ENCODE measurements around the gene FBXO41.

The FBXO41 gene

DNA sequence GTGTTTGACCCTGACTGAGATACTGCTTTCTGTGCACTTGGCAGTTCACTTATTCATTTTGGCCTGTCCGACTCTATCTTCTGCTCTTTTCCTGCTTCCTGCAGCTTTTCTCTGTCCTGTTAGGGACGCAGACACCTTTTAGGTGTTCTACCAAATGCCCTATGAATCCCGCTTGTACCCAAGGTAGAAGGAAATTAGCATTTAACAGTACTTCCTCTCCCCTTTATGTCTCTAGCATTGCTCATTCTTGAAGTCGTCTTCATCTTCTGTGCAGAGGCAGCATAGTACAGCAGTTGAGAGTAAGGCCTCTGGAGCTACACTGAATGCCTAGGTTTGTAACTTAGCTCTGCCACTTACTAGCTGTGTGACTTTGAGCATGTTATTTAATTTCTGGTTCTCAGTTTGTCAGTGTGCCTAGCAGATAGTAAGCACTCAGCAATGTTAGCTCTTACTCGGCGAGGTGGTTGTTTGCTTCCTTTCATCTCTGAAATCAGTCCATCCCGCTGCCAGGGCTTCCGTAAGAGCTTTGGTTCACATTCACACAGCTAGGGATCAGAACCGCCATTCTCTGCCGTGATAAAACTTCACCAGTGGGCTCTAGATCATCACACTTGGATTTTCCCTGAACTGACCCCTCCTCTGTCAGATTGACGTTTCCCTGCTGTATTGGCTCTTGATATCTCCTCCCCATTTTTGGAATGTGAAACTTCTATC, 48.8 kb downstream of the FBXO41 start:
- peak overlapping the region; percentile 83 for H3K4me3 ChIP-seq (ENCODE audit: low read length)
- TF ChIP-seq, protein P1, sequence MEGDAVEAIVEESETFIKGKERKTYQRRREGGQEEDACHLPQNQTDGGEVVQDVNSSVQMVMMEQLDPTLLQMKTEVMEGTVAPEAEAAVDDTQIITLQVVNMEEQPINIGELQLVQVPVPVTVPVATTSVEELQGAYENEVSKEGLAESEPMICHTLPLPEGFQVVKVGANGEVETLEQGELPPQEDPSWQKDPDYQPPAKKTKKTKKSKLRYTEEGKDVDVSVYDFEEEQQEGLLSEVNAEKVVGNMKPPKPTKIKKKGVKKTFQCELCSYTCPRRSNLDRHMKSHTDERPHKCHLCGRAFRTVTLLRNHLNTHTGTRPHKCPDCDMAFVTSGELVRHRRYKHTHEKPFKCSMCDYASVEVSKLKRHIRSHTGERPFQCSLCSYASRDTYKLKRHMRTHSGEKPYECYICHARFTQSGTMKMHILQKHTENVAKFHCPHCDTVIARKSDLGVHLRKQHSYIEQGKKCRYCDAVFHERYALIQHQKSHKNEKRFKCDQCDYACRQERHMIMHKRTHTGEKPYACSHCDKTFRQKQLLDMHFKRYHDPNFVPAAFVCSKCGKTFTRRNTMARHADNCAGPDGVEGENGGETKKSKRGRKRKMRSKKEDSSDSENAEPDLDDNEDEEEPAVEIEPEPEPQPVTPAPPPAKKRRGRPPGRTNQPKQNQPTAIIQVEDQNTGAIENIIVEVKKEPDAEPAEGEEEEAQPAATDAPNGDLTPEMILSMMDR (IDR thresholded peaks at IDR 0.05; ENCODE audit: insufficient read depth, low read depth, low read length, missing control alignments) = no peak
- DNase-seq (ENCODE audit: low read depth) = no peak

DNA sequence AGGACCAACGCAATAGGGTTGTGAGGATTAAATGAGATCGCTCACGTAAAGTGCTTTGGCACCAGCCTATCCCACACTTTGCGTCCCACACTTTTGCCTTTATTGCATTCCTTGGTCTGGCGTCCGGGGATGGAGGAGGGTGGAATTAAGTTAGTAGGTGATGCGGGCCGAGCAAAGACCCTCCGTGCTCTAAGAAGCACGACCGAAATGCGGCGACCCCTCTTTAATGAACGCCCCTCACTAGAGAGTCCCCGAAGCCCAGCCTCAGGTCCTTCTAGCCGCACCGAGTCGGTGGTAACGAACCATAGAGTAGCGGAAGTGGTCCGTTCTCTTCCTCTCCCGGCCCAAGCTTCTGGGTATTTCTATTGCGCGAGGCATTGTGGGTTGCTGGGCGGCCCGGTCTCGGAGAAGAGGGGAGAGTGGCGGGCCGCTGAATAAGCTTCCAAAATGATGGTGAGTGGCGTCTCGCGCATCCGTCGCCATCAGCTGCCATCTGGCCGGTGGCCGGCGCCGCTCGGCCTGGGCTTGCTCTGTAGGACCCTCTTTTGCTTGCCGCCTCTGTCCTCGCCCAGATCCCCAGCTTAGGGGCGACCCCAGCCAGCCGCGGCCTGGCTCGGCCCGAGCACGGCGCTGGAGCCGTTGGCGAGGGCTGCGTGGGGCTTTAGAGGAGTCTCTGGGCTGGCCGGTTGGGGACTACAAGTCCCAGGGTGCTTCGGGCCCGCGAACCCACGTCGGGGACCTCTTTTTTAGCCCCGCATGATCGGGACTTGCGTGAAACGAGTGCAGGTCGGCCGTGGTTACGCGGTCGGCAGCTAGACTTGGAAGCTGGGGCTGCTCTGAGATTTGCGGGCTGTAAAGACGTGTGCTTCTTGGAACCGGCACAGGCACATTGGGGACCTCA, 50.1 kb downstream of the FBXO41 start, which contains the start of gene CCT7:
TSS of gene CCT7 (plus strand) at position 377 of the 901 bp plus-strand sequence. CDS start at position 448, 71 bp downstream.
- TF ChIP-seq, protein P1 (IDR thresholded peaks at IDR 0.05; ENCODE audit: insufficient read depth, low read depth, low read length, missing control alignments) = no peak

DNA sequence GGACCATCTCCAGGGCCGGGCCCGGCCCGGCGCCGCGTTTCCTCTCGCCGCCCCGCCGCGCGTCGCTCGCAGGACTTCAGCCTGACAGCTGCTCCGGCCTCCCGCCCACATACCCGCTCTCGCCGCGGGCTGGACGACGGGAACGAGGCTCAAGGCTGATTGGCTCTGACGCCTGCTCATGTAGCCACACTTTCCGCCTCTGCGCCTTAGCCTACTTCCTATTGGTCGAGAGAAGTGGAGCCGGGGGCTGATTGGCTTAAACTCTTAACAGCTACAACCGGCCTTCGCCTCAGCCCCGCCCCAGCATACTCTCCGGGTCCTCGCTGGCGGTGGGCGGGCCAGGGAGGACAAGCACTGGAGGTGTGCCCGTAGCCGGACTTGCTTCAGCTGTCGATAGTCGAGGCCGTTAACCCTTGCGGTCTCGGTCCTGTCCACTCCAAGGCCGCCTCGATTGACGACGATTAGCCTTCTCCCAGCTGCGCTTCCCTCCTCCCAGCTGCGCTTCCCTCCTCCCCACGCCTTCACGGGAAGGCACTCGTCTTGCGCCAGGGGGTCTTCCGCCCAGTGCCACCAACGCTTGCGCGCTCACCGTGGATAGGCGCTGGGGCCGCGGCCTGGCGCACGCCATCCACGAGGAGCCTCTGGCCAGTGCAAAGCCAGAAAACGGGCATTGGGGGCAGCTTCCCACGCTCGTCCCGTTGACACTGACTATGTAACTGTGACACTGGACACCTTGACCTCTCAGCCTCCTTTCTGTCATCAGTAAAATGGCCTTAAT, 50.9 kb downstream of the FBXO41 start, which contains the start of gene PRADC1:
TSS of gene PRADC1 (minus strand) at position 86 of the 778 bp plus-strand sequence. CDS start at position 7, 79 bp downstream.
- H3K4me3 ChIP-seq (ENCODE audit: low read length) = peak within 1 kb of the TSS; percentile 83
- peak; percentile 100 for DNase-seq (ENCODE audit: low read depth)
- TF ChIP-seq, protein P1 (IDR thresholded peaks at IDR 0.05; ENCODE audit: insufficient read depth, low read depth, low read length, missing control alignments) = no peak

More for the DNA sequence above, 50.1 kb downstream of the FBXO41 start, which contains the start of gene CCT7:
- peak; percentile 92 for DNase-seq (ENCODE audit: low read depth)
- peak within 1 kb of the TSS; percentile 83 for H3K4me3 ChIP-seq (ENCODE audit: low read length)

DNA sequence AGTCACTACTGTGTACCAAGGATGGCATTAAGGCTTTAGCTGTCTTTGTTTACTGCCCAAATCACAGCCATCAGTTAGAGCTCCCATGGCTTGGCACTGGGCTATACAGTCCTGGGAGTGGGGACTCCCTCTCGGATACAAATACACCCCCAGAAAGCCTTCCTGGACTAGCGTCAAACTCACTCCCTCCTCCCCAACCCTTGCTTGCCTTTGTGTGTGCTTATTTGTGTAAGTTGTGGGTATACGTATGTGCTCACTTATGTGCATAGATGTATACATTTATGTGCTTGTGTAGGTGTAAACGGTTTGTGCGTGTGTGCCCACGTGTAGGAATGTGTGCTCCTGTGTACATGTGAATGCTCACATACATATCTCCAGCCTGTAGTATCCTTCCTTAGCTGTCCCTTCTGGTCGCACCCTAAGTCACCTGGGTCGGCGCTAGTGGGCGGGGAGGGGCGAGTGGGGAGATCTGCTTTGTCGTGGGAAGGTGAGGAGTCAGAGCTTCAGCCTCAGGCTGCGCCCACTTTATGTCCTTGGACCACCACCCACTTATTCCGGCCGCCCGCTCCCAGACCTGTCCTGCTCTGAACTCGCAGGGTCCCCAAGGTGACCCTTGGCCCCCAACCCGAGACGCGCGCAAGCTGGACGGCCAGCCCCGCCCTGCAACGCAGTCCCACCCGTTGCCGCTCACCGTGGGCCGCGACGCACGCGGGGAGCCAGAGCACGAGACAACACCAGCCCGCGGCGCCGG, 51.7 kb downstream of the FBXO41 start:
- TF ChIP-seq, protein P1 (IDR thresholded peaks at IDR 0.05; ENCODE audit: insufficient read depth, low read depth, low read length, missing control alignments) = no peak
- H3K4me3 ChIP-seq (ENCODE audit: low read length) = peak overlapping the region; percentile 83
- no peak for DNase-seq (ENCODE audit: low read depth)

DNA sequence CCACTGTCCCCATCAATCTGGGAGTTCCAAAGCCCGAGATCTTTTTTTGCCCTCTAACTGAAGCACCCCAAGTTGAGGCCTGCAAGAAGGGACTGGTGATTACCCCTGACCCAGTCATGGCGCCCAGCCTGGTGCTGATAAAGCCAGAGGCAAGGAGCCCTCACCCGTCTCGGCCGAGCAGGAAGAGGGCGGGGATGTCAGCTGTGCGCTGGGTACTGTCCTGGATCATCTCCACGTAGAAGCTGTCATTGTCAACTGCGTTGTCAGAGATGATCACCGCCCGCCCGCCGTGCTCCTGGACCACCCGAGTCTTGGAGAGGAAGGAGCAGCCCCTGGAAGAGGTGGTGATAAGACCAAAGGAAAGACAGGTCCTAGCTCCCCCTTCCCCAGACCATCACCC, 55.6 kb downstream of the FBXO41 start:
- no peak for DNase-seq (ENCODE audit: low read depth)
- H3K4me3 ChIP-seq (ENCODE audit: low read length) = no peak overlapping the region
- TF ChIP-seq, protein P1 (IDR thresholded peaks at IDR 0.05; ENCODE audit: insufficient read depth, low read depth, low read length, missing control alignments) = no peak

DNA sequence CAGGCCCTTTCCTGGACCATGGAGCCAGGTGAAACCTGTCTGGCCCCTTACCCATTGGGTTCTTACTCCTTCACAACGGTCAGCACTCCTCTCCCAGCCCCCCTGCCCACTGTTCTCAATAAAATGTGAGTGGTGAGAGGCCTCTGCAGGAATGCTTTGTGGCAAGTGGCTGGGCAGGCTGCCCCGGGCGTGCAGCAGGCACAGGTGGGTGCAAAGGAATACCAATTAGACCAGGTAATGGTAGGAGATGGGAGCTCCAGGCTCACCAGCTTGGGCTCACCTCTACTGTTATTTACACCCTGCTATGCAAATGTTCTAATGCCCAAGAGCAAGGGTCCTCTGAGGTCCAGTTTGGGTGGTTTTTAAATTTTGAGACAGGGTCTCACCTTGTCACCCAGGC, 57.2 kb downstream of the FBXO41 start:
- DNase-seq (ENCODE audit: low read depth) = no peak
- TF ChIP-seq, protein P1 (IDR thresholded peaks at IDR 0.05; ENCODE audit: insufficient read depth, low read depth, low read length, missing control alignments) = no peak
- H3K4me3 ChIP-seq (ENCODE audit: low read length) = no peak overlapping the region

Measured in epithelial cell of esophagus (primary cell).